ENCODE data around the gene LY86. TPM values are rescaled to one million over a fixed set of nuclear protein-coding genes. Genes with fewer than 3 reads are reported as not detected.

LY86 gene
- total RNA-seq, 1 donor, result 2.2 TPM

GRCh38 chr6:6619021-6619794 is 30.7 kb downstream of the LY86 start:
- no peak for DNase-seq (ENCODE audit: low read depth in 2 of 3, low spot score in 2 of 3)

- no peak for DNase-seq (ENCODE audit: low read depth in 2 of 3, low spot score in 2 of 3)
Measured at GRCh38 chr6:6620766-6621425, 32.4 kb downstream of the LY86 start.

- no peak for DNase-seq (ENCODE audit: low read depth in 2 of 3, low spot score in 2 of 3)
Measured at GRCh38 chr6:6622501-6622900, 34.0 kb downstream of the LY86 start.

GRCh38 chr6:6623553-6623952 is 35.0 kb downstream of the LY86 start:
- DNase-seq (ENCODE audit: low read depth in 2 of 3, low spot score in 2 of 3), result no peak

GRCh38 chr6:6624269-6624990 is 35.9 kb downstream of the LY86 start:
- no peak for DNase-seq (ENCODE audit: low read depth in 2 of 3, low spot score in 2 of 3)

- DNase-seq (ENCODE audit: low read depth in 2 of 3, low spot score in 2 of 3), result no peak
Measured at GRCh38 chr6:6626187-6626586, 37.7 kb downstream of the LY86 start.

GRCh38 chr6:6629402-6629801 is 40.9 kb downstream of the LY86 start:
- no peak for DNase-seq (ENCODE audit: low read depth in 2 of 3, low spot score in 2 of 3)

- DNase-seq (ENCODE audit: low read depth in 2 of 3, low spot score in 2 of 3), result no peak
Measured at GRCh38 chr6:6631053-6631452, 42.5 kb downstream of the LY86 start.

- DNase-seq (ENCODE audit: low read depth in 2 of 3, low spot score in 2 of 3), result no peak
Measured at GRCh38 chr6:6631534-6632276, 43.2 kb downstream of the LY86 start.

- no peak for DNase-seq (ENCODE audit: low read depth in 2 of 3, low spot score in 2 of 3)
Measured at GRCh38 chr6:6633898-6634734, 45.6 kb downstream of the LY86 start.

- no peak for DNase-seq (ENCODE audit: low read depth in 2 of 3, low spot score in 2 of 3)
Measured at GRCh38 chr6:6634735-6635075, 46.2 kb downstream of the LY86 start.

GRCh38 chr6:6635291-6635690 is 46.8 kb downstream of the LY86 start:
- DNase-seq (ENCODE audit: low read depth in 2 of 3, low spot score in 2 of 3), result no peak

- no peak for DNase-seq (ENCODE audit: low read depth in 2 of 3, low spot score in 2 of 3)
Measured at GRCh38 chr6:6635869-6636268, 47.3 kb downstream of the LY86 start.

GRCh38 chr6:6639572-6639971 is 51.1 kb downstream of the LY86 start:
- DNase-seq (ENCODE audit: low read depth in 2 of 3, low spot score in 2 of 3), result no peak

GRCh38 chr6:6640926-6641325 is 52.4 kb downstream of the LY86 start:
- no peak for DNase-seq (ENCODE audit: low read depth in 2 of 3, low spot score in 2 of 3)

GRCh38 chr6:6643398-6643797 is 54.9 kb downstream of the LY86 start:
- no peak for DNase-seq (ENCODE audit: low read depth in 2 of 3, low spot score in 2 of 3)

- DNase-seq (ENCODE audit: low read depth in 2 of 3, low spot score in 2 of 3), result no peak
Measured at GRCh38 chr6:6645261-6645917, 56.9 kb downstream of the LY86 start.

- no peak for DNase-seq (ENCODE audit: low read depth in 2 of 3, low spot score in 2 of 3)
Measured at GRCh38 chr6:6646384-6646783, 57.9 kb downstream of the LY86 start.

- DNase-seq (ENCODE audit: low read depth in 2 of 3, low spot score in 2 of 3), result no peak
Measured at GRCh38 chr6:6646859-6647258, 58.3 kb downstream of the LY86 start.
